ENCODE measurements around the gene APH1A. TPM values are rescaled to one million over a fixed set of nuclear protein-coding genes. Genes with fewer than 3 reads are reported as not detected.
"Not testable (repeated sequence)": the region's sequence is repeated elsewhere in the genome, so short reads cannot be mapped to it uniquely, and the experiment has no call there.

The APH1A gene
- total and polyA plus RNA-seq, 9 of the 15 experiments (the other 6 are each of a cell fraction or from before 2014, with no cell fraction given) = 5.6 to 123 (median 77.0) TPM

DNA sequence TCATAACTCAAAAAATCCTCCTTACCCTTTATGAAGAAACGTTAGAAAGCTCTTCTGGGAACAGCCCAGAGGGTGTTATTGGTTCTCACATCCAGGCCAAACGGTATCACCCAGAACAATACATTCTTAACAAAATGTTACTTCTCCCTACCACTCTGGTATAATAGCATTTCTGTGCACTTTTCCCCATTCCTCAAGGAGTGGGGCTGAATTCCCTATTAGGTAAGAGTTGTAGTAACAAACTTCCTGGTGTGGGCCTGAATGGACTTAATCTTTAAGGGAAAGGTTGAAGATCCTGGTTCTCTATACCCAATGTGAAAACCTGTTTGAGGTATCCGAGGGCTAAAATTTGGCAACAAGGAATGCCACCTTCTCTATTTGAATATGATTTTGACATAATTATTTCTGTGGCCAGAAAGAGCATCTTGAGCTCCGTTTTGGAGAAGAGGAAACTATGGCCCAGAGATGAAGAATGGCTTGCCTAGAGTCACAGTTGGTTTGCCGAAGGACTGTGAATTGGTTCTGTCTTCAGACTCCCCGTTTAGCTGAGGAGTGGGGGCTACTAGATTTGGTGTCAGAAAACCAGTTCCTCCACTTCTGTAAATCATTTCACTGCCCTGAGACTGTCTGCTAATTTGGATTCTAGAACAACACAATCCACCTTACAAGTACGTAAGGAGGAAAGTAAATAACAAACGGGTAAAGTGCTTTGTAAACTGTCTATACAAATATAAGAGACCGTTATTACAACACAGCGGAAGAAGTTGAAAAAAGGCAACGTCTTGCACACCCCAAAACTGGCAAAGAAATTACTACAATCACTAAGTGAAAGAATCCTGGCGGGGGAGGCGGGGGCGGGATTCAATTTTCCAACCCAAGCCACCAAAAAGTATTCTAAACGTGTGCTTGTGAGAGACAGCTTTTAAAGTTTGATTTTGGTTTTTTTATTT, 35.2 kb downstream of the APH1A start (continued):
- TF ChIP-seq, protein P1, sequence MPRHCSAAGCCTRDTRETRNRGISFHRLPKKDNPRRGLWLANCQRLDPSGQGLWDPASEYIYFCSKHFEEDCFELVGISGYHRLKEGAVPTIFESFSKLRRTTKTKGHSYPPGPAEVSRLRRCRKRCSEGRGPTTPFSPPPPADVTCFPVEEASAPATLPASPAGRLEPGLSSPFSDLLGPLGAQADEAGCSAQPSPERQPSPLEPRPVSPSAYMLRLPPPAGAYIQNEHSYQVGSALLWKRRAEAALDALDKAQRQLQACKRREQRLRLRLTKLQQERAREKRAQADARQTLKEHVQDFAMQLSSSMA (CRISPR knock-in tag; IDR thresholded peaks at IDR 0.05) = no peak
- TF ChIP-seq ETV1 (tag; conservative IDR thresholded peaks at IDR 0.05; ENCODE audit: low read depth) (0 out of 2 replicates have a peak, but pooled peaks have one; percentile 25), ZNF408 (CRISPR knock-in tag; IDR thresholded peaks at IDR 0.05; ENCODE audit: low read depth) (no peak), KLF16 (IDR thresholded peaks at IDR 0.05) (no peak), LEF1 (IDR thresholded peaks at IDR 0.05) (no peak), ZKSCAN3 (CRISPR knock-in tag; IDR thresholded peaks at IDR 0.05) (no peak), EGR1 (conservative IDR thresholded peaks at IDR 0.05) (peak; percentile 95), MYBL2 (IDR thresholded peaks at IDR 0.05; ENCODE audit: low read depth) (0 out of 2 replicates have a peak, but pooled peaks have one; percentile 26), MYBL2 (CRISPR knock-in tag; IDR thresholded peaks at IDR 0.05; ENCODE audit: borderline replicate concordance) (no peak)
- TF ChIP-seq, protein P2, sequence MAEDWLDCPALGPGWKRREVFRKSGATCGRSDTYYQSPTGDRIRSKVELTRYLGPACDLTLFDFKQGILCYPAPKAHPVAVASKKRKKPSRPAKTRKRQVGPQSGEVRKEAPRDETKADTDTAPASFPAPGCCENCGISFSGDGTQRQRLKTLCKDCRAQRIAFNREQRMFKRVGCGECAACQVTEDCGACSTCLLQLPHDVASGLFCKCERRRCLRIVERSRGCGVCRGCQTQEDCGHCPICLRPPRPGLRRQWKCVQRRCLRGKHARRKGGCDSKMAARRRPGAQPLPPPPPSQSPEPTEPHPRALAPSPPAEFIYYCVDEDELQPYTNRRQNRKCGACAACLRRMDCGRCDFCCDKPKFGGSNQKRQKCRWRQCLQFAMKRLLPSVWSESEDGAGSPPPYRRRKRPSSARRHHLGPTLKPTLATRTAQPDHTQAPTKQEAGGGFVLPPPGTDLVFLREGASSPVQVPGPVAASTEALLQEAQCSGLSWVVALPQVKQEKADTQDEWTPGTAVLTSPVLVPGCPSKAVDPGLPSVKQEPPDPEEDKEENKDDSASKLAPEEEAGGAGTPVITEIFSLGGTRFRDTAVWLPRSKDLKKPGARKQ (CRISPR knock-in tag; IDR thresholded peaks at IDR 0.05) = no peak
- TF ChIP-seq, protein P3, sequence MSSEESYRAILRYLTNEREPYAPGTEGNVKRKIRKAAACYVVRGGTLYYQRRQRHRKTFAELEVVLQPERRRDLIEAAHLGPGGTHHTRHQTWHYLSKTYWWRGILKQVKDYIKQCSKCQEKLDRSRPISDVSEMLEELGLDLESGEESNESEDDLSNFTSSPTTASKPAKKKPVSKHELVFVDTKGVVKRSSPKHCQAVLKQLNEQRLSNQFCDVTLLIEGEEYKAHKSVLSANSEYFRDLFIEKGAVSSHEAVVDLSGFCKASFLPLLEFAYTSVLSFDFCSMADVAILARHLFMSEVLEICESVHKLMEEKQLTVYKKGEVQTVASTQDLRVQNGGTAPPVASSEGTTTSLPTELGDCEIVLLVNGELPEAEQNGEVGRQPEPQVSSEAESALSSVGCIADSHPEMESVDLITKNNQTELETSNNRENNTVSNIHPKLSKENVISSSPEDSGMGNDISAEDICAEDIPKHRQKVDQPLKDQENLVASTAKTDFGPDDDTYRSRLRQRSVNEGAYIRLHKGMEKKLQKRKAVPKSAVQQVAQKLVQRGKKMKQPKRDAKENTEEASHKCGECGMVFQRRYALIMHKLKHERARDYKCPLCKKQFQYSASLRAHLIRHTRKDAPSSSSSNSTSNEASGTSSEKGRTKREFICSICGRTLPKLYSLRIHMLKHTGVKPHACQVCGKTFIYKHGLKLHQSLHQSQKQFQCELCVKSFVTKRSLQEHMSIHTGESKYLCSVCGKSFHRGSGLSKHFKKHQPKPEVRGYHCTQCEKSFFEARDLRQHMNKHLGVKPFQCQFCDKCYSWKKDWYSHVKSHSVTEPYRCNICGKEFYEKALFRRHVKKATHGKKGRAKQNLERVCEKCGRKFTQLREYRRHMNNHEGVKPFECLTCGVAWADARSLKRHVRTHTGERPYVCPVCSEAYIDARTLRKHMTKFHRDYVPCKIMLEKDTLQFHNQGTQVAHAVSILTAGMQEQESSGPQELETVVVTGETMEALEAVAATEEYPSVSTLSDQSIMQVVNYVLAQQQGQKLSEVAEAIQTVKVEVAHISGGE (CRISPR knock-in tag; IDR thresholded peaks at IDR 0.05) = peak in 1 of 3 experiments; percentile 27; a peak in 1 of 6 replicates

DNA sequence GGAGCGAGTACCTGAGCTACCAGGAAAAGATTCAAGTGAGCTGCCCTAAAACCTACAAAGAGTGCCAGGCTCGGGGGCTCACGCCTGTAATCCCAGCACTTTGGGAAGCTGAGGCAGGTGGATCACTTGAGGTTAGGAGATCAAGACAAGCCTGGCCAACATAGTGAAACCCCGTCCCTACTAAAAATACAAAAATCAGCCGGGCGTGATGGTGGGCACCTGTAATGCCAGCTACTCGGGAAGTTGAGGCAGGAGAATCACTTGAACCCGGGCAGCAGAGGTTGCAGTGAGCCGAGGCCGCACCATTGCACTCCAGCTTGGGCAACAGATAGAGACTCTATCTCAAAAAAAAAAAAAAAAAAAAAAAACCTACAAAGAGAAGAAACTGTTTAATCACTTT, 35.9 kb downstream of the APH1A start:
- H3K9me3 ChIP-seq (replicated peaks; ENCODE audit: control insufficient read depth, insufficient read depth, low read depth, low read length); in situ Hi-C loops (cut with MboI); FAIRE-seq; CTCF ChIA-PET (ENCODE audit: low intra/inter-chr PET ratio); intact Hi-C loops (cut with micrococcal nuclease); BruUV-seq (replicated peaks); H2AFZ ChIP-seq (ENCODE audit: low read depth, low read length); H3K27me3 ChIP-seq (ENCODE audit: control insufficient read depth in 2 of 2, insufficient read depth in 2 of 2, low read length in 2 of 2); H4K20me1 ChIP-seq (replicated peaks; ENCODE audit: control insufficient read depth, insufficient read depth, low read length); DNase-seq (ENCODE audit: extremely low read depth in 1 of 4, low spot score in 3 of 4); H3K4me3 ChIP-seq; ATAC-seq; H3K27ac ChIP-seq (ENCODE audit: extremely low read depth, low read depth, low read length); H3K4me2 ChIP-seq (ENCODE audit: insufficient read depth, low read length); H3K9me1 ChIP-seq (ENCODE audit: control insufficient read depth, insufficient read depth, low read length): not testable (repeated sequence)
- Histone ChIP-seq H3K9ac (ENCODE audit: insufficient read depth in 1 of 2, low read depth in 2 of 2, low read length in 2 of 2) (peak overlapping the region in 1 of 2 experiments; percentile 97; a peak in 1 of 4 replicates), H3K4me1 (replicated peaks in 1 of 2; ENCODE audit: control insufficient read depth in 2 of 2, insufficient read depth in 2 of 2, low read length in 2 of 2) (peaks cover 13 to 16% of the 10 kb centered on the region in 2 experiments; a peak in 4 of 5 replicates), H3K36me3 (ENCODE audit: control insufficient read depth, insufficient read depth, low read length) (peaks cover 41% of the 10 kb centered on the region), H3K79me2 (ENCODE audit: control insufficient read depth, insufficient read depth, low read length) (peaks cover 64% of the 10 kb centered on the region)
- 64% methylated on average over 10 of the region's 10 CpGs for WGBS (ENCODE audit: insufficient coverage, low coverage, missing lambda C conversion rate)
- POLR2A ChIA-PET = interaction anchor here (0.9 to 2.2 kb wide), 5 partner anchors 8 to 71 kb away, joined by 3 to 9 read pairs (median 7); no protein-coding TSS in a partner anchor

Data from K562 (cell line).